Osteocyte (in vitro differentiated cells): Measurements from ENCODE around the gene USP53. TPM values are rescaled to one million over a fixed set of nuclear protein-coding genes. Genes with fewer than 3 reads are reported as not detected.

Experiments
- DNase-seq: peaks from one replicate; pipeline ENCODE4 v3.0.0; 2021; ENCODE audit warnings: mixed read lengths; ENCODE audit not compliant: unreplicated experiment; ENCODE audit errors: extremely low spot score
- H3K27ac Mint-ChIP-seq: one replicate; pipeline ENCODE4 v1.8.0; 2021; ENCODE audit warnings: mild to moderate bottlenecking, mixed read lengths; ENCODE audit not compliant: unreplicated experiment
- H3K27me3 Mint-ChIP-seq: one replicate; pipeline ENCODE4 v1.8.0; 2021; ENCODE audit warnings: mixed read lengths; ENCODE audit not compliant: unreplicated experiment
- H3K36me3 Mint-ChIP-seq: one replicate; pipeline ENCODE4 v1.8.0; 2021; ENCODE audit warnings: mixed read lengths; ENCODE audit not compliant: unreplicated experiment
- H3K4me1 Mint-ChIP-seq: one replicate; pipeline ENCODE4 v1.8.0; 2021; ENCODE audit warnings: mixed read lengths; ENCODE audit not compliant: unreplicated experiment
- H3K4me3 Mint-ChIP-seq: one replicate; pipeline ENCODE4 v1.8.0; 2021; ENCODE audit warnings: mild to moderate bottlenecking, moderate library complexity, mixed read lengths; ENCODE audit not compliant: unreplicated experiment
- H3K9me3 Mint-ChIP-seq: one replicate; pipeline ENCODE4 v1.8.0; 2021; ENCODE audit warnings: mixed read lengths; ENCODE audit not compliant: unreplicated experiment
- CTCF ChIP-seq: fragments of 200-600 bp; sonication (generic); IDR thresholded peaks from 2 replicates; pipeline ENCODE4 v1.5.0; 2021; ENCODE audit warnings: antibody characterized with exemption, mild to moderate bottlenecking, moderate library complexity
- total RNA-seq: library from RNA; stranded (reverse); gene quantifications from 2 replicates; pipeline ENCODE4 v1.2.1, GENCODE V29; 2021

USP53 gene
- total RNA-seq, 1 donor from 2014 or later = 15.5 TPM

GRCh38 chr4:119237642-119238041 lies 25.1 kb downstream of the USP53 start:
- H3K4me1 Mint-ChIP-seq = peaks cover 30% of the 10 kb centered on the region
- H3K4me3 Mint-ChIP-seq = no peak overlapping the region
- H3K27me3 Mint-ChIP-seq = no peaks in the 10 kb centered on the region
- H3K27ac Mint-ChIP-seq = no peak overlapping the region
- no peak for TF ChIP-seq CTCF
- no peaks in the 10 kb centered on the region for H3K9me3 Mint-ChIP-seq
- peaks cover 27% of the 10 kb centered on the region for H3K36me3 Mint-ChIP-seq
- DNase-seq = no peak

- peaks cover 28% of the 10 kb centered on the region for H3K4me1 Mint-ChIP-seq
- TF ChIP-seq CTCF = no peak
- H3K9me3 Mint-ChIP-seq = no peaks in the 10 kb centered on the region
- H3K4me3 Mint-ChIP-seq = no peak overlapping the region
- H3K36me3 Mint-ChIP-seq = peaks cover 27% of the 10 kb centered on the region
- H3K27ac Mint-ChIP-seq = no peak overlapping the region
- no peaks in the 10 kb centered on the region for H3K27me3 Mint-ChIP-seq
- no peak for DNase-seq
These were observed 25.7 kb downstream of the USP53 start for GRCh38 chr4:119238068-119238722.

- no peak overlapping the region for H3K27ac Mint-ChIP-seq
- no peaks in the 10 kb centered on the region for H3K27me3 Mint-ChIP-seq
- no peak for DNase-seq
- H3K9me3 Mint-ChIP-seq = no peaks in the 10 kb centered on the region
- H3K4me3 Mint-ChIP-seq = no peak overlapping the region
- peaks cover 19% of the 10 kb centered on the region for H3K4me1 Mint-ChIP-seq
- TF ChIP-seq CTCF = no peak
- H3K36me3 Mint-ChIP-seq = peaks cover 27% of the 10 kb centered on the region
These were observed 27.6 kb downstream of the USP53 start for GRCh38 chr4:119240128-119240527.

GRCh38 chr4:119240568-119240967 lies 28.1 kb downstream of the USP53 start:
- H3K27me3 Mint-ChIP-seq = no peaks in the 10 kb centered on the region
- no peaks in the 10 kb centered on the region for H3K9me3 Mint-ChIP-seq
- H3K4me3 Mint-ChIP-seq = no peak overlapping the region
- H3K36me3 Mint-ChIP-seq = peaks cover 25% of the 10 kb centered on the region
- peaks cover 19% of the 10 kb centered on the region for H3K4me1 Mint-ChIP-seq
- no peak for DNase-seq
- TF ChIP-seq CTCF = no peak
- no peak overlapping the region for H3K27ac Mint-ChIP-seq

GRCh38 chr4:119242417-119242816 lies 29.9 kb downstream of the USP53 start:
- H3K27me3 Mint-ChIP-seq = no peaks in the 10 kb centered on the region
- H3K4me3 Mint-ChIP-seq = no peak overlapping the region
- no peak for TF ChIP-seq CTCF
- peaks cover 21% of the 10 kb centered on the region for H3K4me1 Mint-ChIP-seq
- no peaks in the 10 kb centered on the region for H3K9me3 Mint-ChIP-seq
- H3K27ac Mint-ChIP-seq = no peak overlapping the region
- H3K36me3 Mint-ChIP-seq = peaks cover 21% of the 10 kb centered on the region
- no peak for DNase-seq
